IMR-90 (cell line): Measurements from ENCODE around the gene ACBD5. TPM values are rescaled to one million over a fixed set of nuclear protein-coding genes. Genes with fewer than 3 reads are reported as not detected.
"Not testable (repeated sequence)": the region's sequence is repeated elsewhere in the genome, so short reads cannot be mapped to it uniquely, and the experiment has no call there.

ENCODE experiments used
- ATAC-seq: fragments of 200-7000 bp; cut with Tn5 transposase; 2 replicates; pipeline ENCODE4 v1.9.1; 2020; ENCODE audit warnings: low read depth, mild to moderate bottlenecking, moderate library complexity
- BruUV-seq: library from RNA; stranded (reverse); fragments of 400-500 nt; replicated peaks from 2 replicates; lab custom pipeline; 2021; lab: Mats Ljungman, UMichigan
- CTCF ChIA-PET: fragments of 300-600 bp; formaldehyde crosslinking; extraction: SDS; loops from one replicate; lab custom pipeline; 2021; ENCODE audit warnings: antibody characterized with exemption; lab: Yijun Ruan, JAX
- POLR2A ChIA-PET: fragments of 300-600 bp; sonication (Branson Sonifier 250); formaldehyde crosslinking; loops from one replicate; lab custom pipeline; 2022; ENCODE audit warnings: antibody characterized with exemption; ENCODE audit not compliant: unreplicated experiment; lab: Charles Lee
- DNase-seq: peaks from one replicate; pipeline ENCODE4 v3.0.0; 2013
- H2AFZ ChIP-seq: replicated peaks from 2 replicates; pipeline ENCODE3; 2013; ENCODE audit warnings: low read length, mild to moderate bottlenecking; ENCODE audit not compliant: poor library complexity
- H2AK5ac ChIP-seq: 2 replicates; pipeline ENCODE4 v1.6.1; 2013; ENCODE audit warnings: low read depth, low read length, inconsistent platforms
- H2AK9ac ChIP-seq: replicated peaks from 2 replicates; pipeline ENCODE3; 2013; ENCODE audit warnings: mild to moderate bottlenecking, low read depth, low read length, moderate library complexity; ENCODE audit not compliant: poor library complexity
- H2BK120ac ChIP-seq: 2 replicates; pipeline ENCODE4 v1.6.1; 2013; ENCODE audit warnings: low read depth, low read length, inconsistent platforms
- H2BK15ac ChIP-seq: 3 replicates; pipeline ENCODE4 v1.6.1; 2013; ENCODE audit warnings: low read depth, low read length, inconsistent platforms
- H2BK20ac ChIP-seq: 2 replicates; pipeline ENCODE4 v1.6.1; 2013; ENCODE audit warnings: low read depth, mild to moderate bottlenecking, inconsistent platforms, low read length, moderate library complexity
- H2BK5ac ChIP-seq: 2 replicates; pipeline ENCODE4 v1.6.1; 2013; ENCODE audit warnings: mild to moderate bottlenecking, low read depth, low read length, inconsistent platforms; ENCODE audit not compliant: poor library complexity, severe bottlenecking
- H3K14ac ChIP-seq: replicated peaks from 2 replicates; pipeline ENCODE4 v1.6.1; 2013; ENCODE audit warnings: low read depth, low read length, inconsistent platforms
- H3K18ac ChIP-seq: 2 replicates; pipeline ENCODE4 v1.6.1; 2013; ENCODE audit warnings: low read depth, low read length, control low read depth
- H3K23ac ChIP-seq: 2 replicates; pipeline ENCODE4 v1.6.1; 2013; ENCODE audit warnings: low read depth, low read length, inconsistent platforms
- H3K27ac ChIP-seq: 2 replicates; pipeline ENCODE4 v1.5.1; 2013; ENCODE audit warnings: mild to moderate bottlenecking, control low read depth, low read length; ENCODE audit not compliant: insufficient read depth
- H3K27me3 ChIP-seq: 2 replicates; pipeline ENCODE4 v1.6.1; 2013; ENCODE audit warnings: low read length; ENCODE audit not compliant: control insufficient read depth, insufficient read depth
- H3K36me3 ChIP-seq: 2 replicates; pipeline ENCODE4 v1.6.1; 2013; ENCODE audit warnings: low read length, mixed read lengths; ENCODE audit not compliant: control insufficient read depth, insufficient read depth
- H3K4ac ChIP-seq: 2 replicates; pipeline ENCODE4 v1.6.1; 2013; ENCODE audit warnings: low read depth, low read length, inconsistent platforms
- H3K4me1 ChIP-seq: 2 replicates; pipeline ENCODE4 v1.6.1; 2013; ENCODE audit warnings: low read length, mixed read lengths; ENCODE audit not compliant: control insufficient read depth, insufficient read depth
- H3K4me2 ChIP-seq: 2 replicates; pipeline ENCODE4 v1.6.1; 2013; ENCODE audit warnings: low read depth, mild to moderate bottlenecking, control low read depth, low read length, moderate library complexity
- H3K4me3 ChIP-seq: 2 replicates; pipeline ENCODE4 v1.5.1; 2013; ENCODE audit warnings: low read depth, mild to moderate bottlenecking, control low read depth, low read length, moderate library complexity; ENCODE audit not compliant: insufficient read depth
- H3K56ac ChIP-seq: 2 replicates; pipeline ENCODE4 v1.6.1; 2013; ENCODE audit warnings: low read length, inconsistent platforms; ENCODE audit not compliant: insufficient read depth; ENCODE audit errors: extremely low read depth
- H3K79me1 ChIP-seq, 2 experiments: 2 replicates each; pipeline ENCODE4 v1.6.1; 2013; ENCODE audit warnings: low read length in 2 of 2, inconsistent platforms in 1 of 2, low read depth in 1 of 2
- H3K9ac ChIP-seq: 2 replicates; pipeline ENCODE4 v1.6.1; 2013; ENCODE audit warnings: low read depth, low read length, control low read depth
- H3K9me1 ChIP-seq: 2 replicates; pipeline ENCODE4 v1.6.1; 2013; ENCODE audit warnings: low read length, inconsistent platforms; ENCODE audit not compliant: insufficient read depth
- H3K9me3 ChIP-seq: 2 replicates; pipeline ENCODE4 v1.6.1; 2013; ENCODE audit warnings: low read length; ENCODE audit not compliant: control insufficient read depth, insufficient read depth
- H4K20me1 ChIP-seq: 2 replicates; pipeline ENCODE4 v1.6.1; 2013; ENCODE audit warnings: low read length, inconsistent platforms; ENCODE audit not compliant: insufficient read depth
- H4K5ac ChIP-seq: 2 replicates; pipeline ENCODE4 v1.6.1; 2013; ENCODE audit warnings: mild to moderate bottlenecking, low read depth, low read length, control low read depth
- H4K8ac ChIP-seq, 2 experiments: 2 replicates each; pipeline ENCODE4 v1.6.1; 2013; ENCODE audit warnings: low read depth in 2 of 2, low read length in 2 of 2, control low read depth in 1 of 2, inconsistent platforms in 1 of 2
- H4K91ac ChIP-seq: 2 replicates; pipeline ENCODE4 v1.6.1; 2013; ENCODE audit warnings: low read depth, low read length, inconsistent platforms; ENCODE audit not compliant: insufficient read depth
- WGBS, 2 experiments: methylation state at CpG; one replicate each; pipeline versions ENCODE4 v1.1.5 to v1.1.7; 2013; ENCODE audit warnings: missing lambda C conversion rate in 2 of 2; ENCODE audit not compliant: insufficient read length in 1 of 2; ENCODE audit errors: extremely low coverage in 2 of 2; 5-methylcytosine and 5-hydroxymethylcytosine counted together
- dilution Hi-C: fragments of 300-500 bp; cut with HindIII; formaldehyde crosslinking; loops from one replicate; pipeline ENCODE4 v1.14.3; 2018; ENCODE audit warnings: low sequenced_read_pairs; ENCODE audit not compliant: unreplicated experiment
- in situ Hi-C: fragments of 300-500 bp; cut with MboI; formaldehyde crosslinking; loops from 3 replicates; pipeline ENCODE4 v1.14.3; 2019; ENCODE audit warnings: low sequenced_read_pairs, inconsistent platforms, mixed read lengths
- intact Hi-C: fragments of 100-400 bp; cut with micrococcal nuclease; formaldehyde crosslinking; loops from 2 replicates; pipeline ENCODE4 v1.10.0; 2022
- polyA plus RNA-seq, 3 experiments: library from polyadenylated mRNA; depleted of rRNA; stranded (reverse); fragments of >200 nt; gene quantifications; 2 replicates each; pipeline ENCODE4 v1.2.3, GENCODE V29; 2012; ENCODE audit warnings: low replicate concordance in 1 of 3
- total RNA-seq: library from RNA; depleted of rRNA; stranded (reverse); fragments of >200 nt; gene quantifications from 2 replicates; pipeline ENCODE4 v1.2.3, GENCODE V29; 2012

Gene ACBD5
- total and polyA plus RNA-seq, 2 of the 4 experiments (the other 2 are of a cell fraction): 7.7 to 11.7 TPM

DNA sequence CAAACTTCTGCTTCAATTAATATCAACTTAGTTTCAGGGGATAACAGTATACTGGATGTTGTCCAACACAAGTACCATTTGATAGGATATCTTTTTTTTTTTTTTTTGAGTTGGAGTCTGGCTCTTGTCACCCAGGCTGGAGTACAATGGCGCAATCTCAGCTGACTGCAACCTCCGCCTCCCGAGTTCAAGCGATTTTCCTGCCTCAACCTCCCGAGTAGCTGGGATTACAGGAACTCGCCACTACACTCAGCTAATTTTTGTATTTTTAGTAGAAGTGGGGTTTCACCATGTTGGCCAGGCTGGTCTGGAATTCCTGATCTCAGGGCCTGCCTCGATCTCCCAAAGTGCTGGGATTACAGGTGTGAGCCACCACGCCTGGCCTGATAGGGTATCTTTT, 3.1 kb downstream of the ACBD5 start:
- H2AK5ac ChIP-seq, H3K56ac ChIP-seq, dilution Hi-C loops, H3K4me2 ChIP-seq, H3K36me3 ChIP-seq, H2AFZ ChIP-seq, H2BK15ac ChIP-seq, intact Hi-C loops, DNase-seq, H3K9ac ChIP-seq, H3K4me3 ChIP-seq, H2BK5ac ChIP-seq, POLR2A ChIA-PET, H3K14ac ChIP-seq, H4K8ac ChIP-seq, H4K91ac ChIP-seq, H3K9me1 ChIP-seq, ATAC-seq, H4K20me1 ChIP-seq, H3K4me1 ChIP-seq, H3K18ac ChIP-seq, H3K9me3 ChIP-seq, H3K27ac ChIP-seq, H4K5ac ChIP-seq, H2BK20ac ChIP-seq, H2AK9ac ChIP-seq, H3K23ac ChIP-seq, H3K27me3 ChIP-seq, H3K4ac ChIP-seq, H2BK120ac ChIP-seq, in situ Hi-C loops, BruUV-seq: not testable (repeated sequence)
- CTCF ChIA-PET: interaction anchor here (2.4 kb wide), 1 partner anchor 14 kb away, joined by 8 read pairs; no protein-coding TSS in a partner anchor
- no CpG with 5 or more reads among the region's 8 CpGs for WGBS, 2 experiments
- H3K79me1 ChIP-seq: peaks cover 0 to 19% of the 10 kb centered on the region in 2 experiments; a peak in 3 of 4 replicates

DNA sequence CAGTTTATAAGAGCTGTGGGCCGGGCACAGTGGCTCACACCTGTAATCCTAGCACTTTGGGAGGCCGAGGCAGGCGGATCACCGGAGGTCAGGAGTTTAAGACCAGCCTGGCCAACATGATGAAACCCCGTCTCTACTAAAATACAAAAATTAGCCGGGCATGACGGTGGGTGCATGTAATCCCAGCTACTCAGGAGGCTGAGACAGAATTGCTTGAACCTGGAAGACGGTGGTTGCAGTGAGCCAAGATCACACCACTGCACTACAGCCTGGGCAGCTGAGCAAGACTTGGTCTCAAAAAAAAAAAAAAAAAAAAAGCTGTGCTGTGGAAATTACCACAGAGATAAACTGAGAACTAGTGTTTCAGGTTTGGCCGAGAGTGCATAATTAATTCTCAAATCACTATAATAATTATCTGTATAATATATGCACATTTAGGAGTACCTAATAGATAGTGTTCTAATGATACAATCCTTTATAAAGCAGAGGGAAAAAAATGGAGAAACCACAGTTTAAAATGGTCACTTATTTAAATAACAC, 3.9 kb downstream of the ACBD5 start:
- in situ Hi-C loops, H2BK120ac ChIP-seq, H3K4me2 ChIP-seq, dilution Hi-C loops, DNase-seq, H4K91ac ChIP-seq, H2BK15ac ChIP-seq, H3K4me1 ChIP-seq, H3K14ac ChIP-seq, H2AFZ ChIP-seq, H4K20me1 ChIP-seq, H4K8ac ChIP-seq, H3K27me3 ChIP-seq, H3K9me3 ChIP-seq, H3K4ac ChIP-seq, H3K9me1 ChIP-seq, H3K18ac ChIP-seq, H4K5ac ChIP-seq, H2AK5ac ChIP-seq, H2BK20ac ChIP-seq, intact Hi-C loops, H3K27ac ChIP-seq, BruUV-seq, ATAC-seq, H2BK5ac ChIP-seq, H3K56ac ChIP-seq, H3K23ac ChIP-seq, H3K9ac ChIP-seq, H3K4me3 ChIP-seq, H3K36me3 ChIP-seq, H2AK9ac ChIP-seq: not testable (repeated sequence)
- WGBS, 2 experiments: 100% methylated on average over 1 of the region's 9 CpGs; no CpG with 5 or more reads in 1 of the 2 experiments
- H3K79me1 ChIP-seq: peaks cover 0 to 19% of the 10 kb centered on the region in 2 experiments; a peak in 3 of 4 replicates
- ChIA-PET CTCF (interaction anchor here (2.4 kb wide), 1 partner anchor 13 kb away, joined by 8 read pairs; no protein-coding TSS in a partner anchor), POLR2A (interaction anchor here (0.6 kb wide), 1 partner anchor 16 kb away, joined by 3 read pairs; no protein-coding TSS in a partner anchor)
